K562 (cell line): ENCODE data around the gene DCTN1. TPM values are rescaled to one million over a fixed set of nuclear protein-coding genes. Genes with fewer than 3 reads are reported as not detected.
A peak's percentile ranks its signal among the peaks of the same experiment; 100 is the strongest.

Experiments
- ATF7 ChIP-seq: fragments of 450-650 bp; IDR thresholded peaks from 2 replicates; pipeline ENCODE4 v1.7.1; 2014; ENCODE audit warnings: mild to moderate bottlenecking, moderate library complexity
- BCOR ChIP-seq: fragments of 450-650 bp; IDR thresholded peaks from 2 replicates; pipeline ENCODE4 v1.6.1; 2016
- CBFA2T2 ChIP-seq: fragments of 450-650 bp; conservative IDR thresholded peaks from 2 replicates; pipeline ENCODE4 v1.6.1; 2017; ENCODE audit warnings: mild to moderate bottlenecking
- CBX3 ChIP-seq, 2 experiments: IDR thresholded peaks; 1 replicate in 1 of 2; 2 replicates in 1 of 2; pipeline ENCODE4 v1.6.1; 2012; ENCODE audit warnings: inconsistent platforms in 2 of 2, low read length in 2 of 2, borderline replicate concordance in 1 of 2, control low read depth in 1 of 2
- CHAMP1 ChIP-seq: fragments of 450-650 bp; IDR thresholded peaks from 2 replicates; pipeline ENCODE4 v1.6.1; 2016; ENCODE audit warnings: mild to moderate bottlenecking
- ETV1 ChIP-seq: fragments of 450-650 bp; conservative IDR thresholded peaks from 2 replicates; pipeline ENCODE4 v1.6.1; 2016; ENCODE audit warnings: missing genetic modification characterization, control low read depth, low read depth, missing compliant biosample characterization
- HDAC2 ChIP-seq: fragments of 450-650 bp; IDR thresholded peaks from 2 replicates; pipeline ENCODE4 v1.6.1; 2016; ENCODE audit warnings: mild to moderate bottlenecking
- HDGF ChIP-seq: fragments of 450-650 bp; IDR thresholded peaks from 2 replicates; pipeline ENCODE4 v1.6.1; 2016
- HMG20B ChIP-seq: fragments of 250-450 bp; sonication (Bioruptor Pico); IDR thresholded peaks from 2 replicates; pipeline ENCODE4 v1.5.0; 2021; ENCODE audit warnings: mild to moderate bottlenecking
- LEF1 ChIP-seq: fragments of 450-650 bp; IDR thresholded peaks from 2 replicates; pipeline ENCODE4 v1.6.1; 2016; ENCODE audit warnings: mild to moderate bottlenecking
- MECOM ChIP-seq: fragments of 250-450 bp; sonication (Bioruptor Pico); IDR thresholded peaks from 2 replicates; pipeline ENCODE4 v1.8.0; 2022; ENCODE audit warnings: inconsistent platforms
- NEUROD1 ChIP-seq: fragments of 150-350 bp; IDR thresholded peaks from 2 replicates; pipeline ENCODE4 v1.6.1; 2014; ENCODE audit warnings: borderline replicate concordance, low read length, low read depth; ENCODE audit not compliant: partially characterized antibody
- RAD51 ChIP-seq: fragments of 450-650 bp; IDR thresholded peaks from 2 replicates; pipeline ENCODE4 v1.7.1; 2016; ENCODE audit warnings: low read depth, mild to moderate bottlenecking, borderline replicate concordance
- SMARCE1 ChIP-seq: fragments of 450-650 bp; IDR thresholded peaks from 2 replicates; pipeline ENCODE4 v1.7.1; 2016; ENCODE audit warnings: mild to moderate bottlenecking
- SOX6 ChIP-seq: fragments of 450-650 bp; IDR thresholded peaks from 2 replicates; pipeline ENCODE4 v1.6.1; 2014; ENCODE audit warnings: mild to moderate bottlenecking
- YY1 ChIP-seq, 3 experiments: IDR thresholded peaks; 2 replicates each; pipeline ENCODE4 v1.6.1; 2011; ENCODE audit warnings: low read length in 2 of 3, mild to moderate bottlenecking in 2 of 3, moderate library complexity in 2 of 3, borderline replicate concordance in 1 of 3, control low read depth in 1 of 3, low read depth in 1 of 3; ENCODE audit not compliant: insufficient read depth in 3 of 3, insufficient replicate concordance in 2 of 3, control insufficient read depth in 1 of 3, insufficient read length in 1 of 3; ENCODE audit errors: extremely low read depth in 1 of 3
- ZKSCAN3 ChIP-seq: fragments of 250-450 bp; sonication (Bioruptor Pico); IDR thresholded peaks from 2 replicates; pipeline ENCODE4 v1.4.0; 2020
- ZNF655 ChIP-seq: fragments of 250-450 bp; sonication (Bioruptor Pico); IDR thresholded peaks from 2 replicates; pipeline ENCODE4 v1.5.0; 2021
- ZNF740 ChIP-seq, 3 experiments: fragments of 200-800 bp in 1 of 3; sonication (Bioruptor generic) in 1 of 3; sonication (generic) in 1 of 3; formaldehyde crosslinking in 1 of 3; IDR thresholded peaks; 2 replicates each; pipeline versions ENCODE4 v1.6.1 to v1.8.0; 2016 to 2022; ENCODE audit warnings: mild to moderate bottlenecking in 2 of 3, missing compliant biosample characterization in 2 of 3, missing genetic modification characterization in 2 of 3, missing genetic modification reagents in 1 of 3
- polyA plus RNA-seq, 8 experiments: library from polyadenylated mRNA; depleted of rRNA in 4 of 8; stranded (reverse) in 5 of 8; unstranded in 3 of 8; fragments of >200 nt; fragmentation: Nextera tagmentation in 2 of 8; fragmentation: Illumina TruSeq in 1 of 8; extraction: Ambion mirVana in 2 of 8; extraction: Trizol in 1 of 8; gene quantifications; 2 replicates each; pipeline versions ENCODE4 v1.2.1 to v1.2.3, GENCODE V29; 2011 to 2014; ENCODE audit warnings: inconsistent platforms in 1 of 8, missing spikeins in 1 of 8
- total RNA-seq, 7 experiments: library from RNA; depleted of rRNA in 6 of 7; stranded (reverse); fragments of >200 nt in 6 of 7; fragmentation: Illumina TruSeq in 2 of 7; extraction: Trizol in 2 of 7; gene quantifications; 2 replicates each; pipeline versions ENCODE4 v1.2.1 to v1.2.3, GENCODE V29; 2011 to 2021; ENCODE audit warnings: low replicate concordance in 1 of 7

The DCTN1 gene
- total and polyA plus RNA-seq, 9 of the 15 experiments (the other 6 are each of a cell fraction or from before 2014, with no cell fraction given), result 23.9 to 71.7 (median 45.0) TPM

GRCh38 chr2:74313497-74313896 is 66.6 kb downstream of the DCTN1 start (continued):
- peak; percentile 87 for TF ChIP-seq CHAMP1
- TF ChIP-seq MECOM, result 0 out of 2 replicates have a peak, but pooled peaks have one; percentile 27
- TF ChIP-seq ZNF655 (CRISPR knock-in tag), result no peak
- peak; percentile 98 for TF ChIP-seq SOX6
- no peak for TF ChIP-seq BCOR
- TF ChIP-seq RAD51, result no peak
- TF ChIP-seq SMARCE1, result peak; percentile 84
- TF ChIP-seq NEUROD1, result peak; percentile 50
- no peak for TF ChIP-seq ZKSCAN3
- peak in 1 of 3 experiments; percentile 69 for TF ChIP-seq YY1 (IDR thresholded peaks at IDR 0.05; ENCODE audit: borderline replicate concordance in 1 of 3, control insufficient read depth in 1 of 3, extremely low read depth in 1 of 3, insufficient read depth in 3 of 3, insufficient read length in 1 of 3, insufficient replicate concordance in 2 of 3, low read depth in 1 of 3, low read length in 2 of 3)
- TF ChIP-seq HMG20B (CRISPR knock-in tag), result no peak
- TF ChIP-seq CBX3 (IDR thresholded peaks at IDR 0.05; ENCODE audit: borderline replicate concordance in 1 of 2, low read length in 2 of 2), result peak in 1 of 2 experiments; percentile 66; a peak in 1 of 3 replicates
- no peak for TF ChIP-seq ZNF740 (CRISPR knock-in tag; IDR thresholded peaks at IDR 0.05)
- no peak for TF ChIP-seq ZNF740 (tag; IDR thresholded peaks at IDR 0.05)
- no peak for TF ChIP-seq HDGF
- peak; percentile 79 for TF ChIP-seq ATF7
- TF ChIP-seq ETV1 (tag), result peak; percentile 46
- TF ChIP-seq HDAC2, result peak; percentile 40; the same call in 1 of the 2 replicates
- TF ChIP-seq CBFA2T2, result peak; percentile 57
- peak; percentile 74; the same call in 1 of the 2 replicates for TF ChIP-seq LEF1
